Measurements from ENCODE around the gene ESRRA. TPM values are rescaled to one million over a fixed set of nuclear protein-coding genes. Genes with fewer than 3 reads are reported as not detected.
A peak's percentile ranks its signal among the peaks of the same experiment; 100 is the strongest.

Gene ESRRA
- total and polyA plus RNA-seq, 12 donors: 18.2 to 74.4 (median 54.5) TPM

DNA sequence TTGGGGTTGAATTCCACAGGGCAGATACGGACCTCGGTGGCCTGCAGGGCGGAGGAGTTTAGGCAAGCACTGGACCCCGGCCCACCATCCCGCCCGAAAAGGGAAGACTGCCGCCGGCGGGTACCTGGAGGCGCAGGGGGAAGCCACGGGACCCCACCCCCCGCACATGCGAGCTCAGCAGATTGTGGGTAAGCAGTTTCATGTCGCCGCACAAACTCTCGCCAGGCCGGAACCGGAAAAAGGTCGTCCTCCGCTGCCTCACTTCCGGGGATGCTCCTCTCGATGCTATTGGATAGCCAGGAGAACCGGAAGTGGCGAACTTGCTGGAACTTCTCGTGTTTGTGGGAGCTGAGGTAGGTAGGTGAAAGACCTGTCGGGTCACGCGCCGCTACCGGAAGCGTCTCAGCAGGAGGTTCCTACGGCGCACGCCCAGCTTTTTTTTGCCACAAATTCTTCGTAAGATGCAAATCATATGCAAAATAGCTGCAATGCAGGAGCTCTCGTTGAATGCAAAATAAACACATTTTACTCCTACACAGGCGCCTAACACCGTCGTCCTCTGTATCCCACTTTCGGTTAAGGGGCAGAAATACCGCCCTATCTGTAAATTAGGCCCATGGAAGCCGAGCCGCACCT, 12.1 kb downstream of the ESRRA start, which contains the start of gene TRMT112:
TRMT112 (minus strand) TSS at position 235 of the 636 bp plus-strand sequence; CDS start at position 202, 33 bp downstream.
- H3K9me3 ChIP-seq (replicated peaks in 1 of 3): no peaks in the 10 kb centered on the region
- peaks cover 0 to 32% of the 10 kb centered on the region in 2 donors for H3K36me3 ChIP-seq (replicated peaks in 1 of 2)
- WGBS, 4 donors: 0 to 1% (median 0%) methylated on average over 18 to 43 of the region's 43 CpGs
- H3K27ac ChIP-seq: peak within 1 kb of the TSS; percentile 87 to 100 (median 98)
- peak; percentile 77 to 92 for TF ChIP-seq POLR2A (IDR thresholded peaks at IDR 0.05)
- TF ChIP-seq, protein P1, sequence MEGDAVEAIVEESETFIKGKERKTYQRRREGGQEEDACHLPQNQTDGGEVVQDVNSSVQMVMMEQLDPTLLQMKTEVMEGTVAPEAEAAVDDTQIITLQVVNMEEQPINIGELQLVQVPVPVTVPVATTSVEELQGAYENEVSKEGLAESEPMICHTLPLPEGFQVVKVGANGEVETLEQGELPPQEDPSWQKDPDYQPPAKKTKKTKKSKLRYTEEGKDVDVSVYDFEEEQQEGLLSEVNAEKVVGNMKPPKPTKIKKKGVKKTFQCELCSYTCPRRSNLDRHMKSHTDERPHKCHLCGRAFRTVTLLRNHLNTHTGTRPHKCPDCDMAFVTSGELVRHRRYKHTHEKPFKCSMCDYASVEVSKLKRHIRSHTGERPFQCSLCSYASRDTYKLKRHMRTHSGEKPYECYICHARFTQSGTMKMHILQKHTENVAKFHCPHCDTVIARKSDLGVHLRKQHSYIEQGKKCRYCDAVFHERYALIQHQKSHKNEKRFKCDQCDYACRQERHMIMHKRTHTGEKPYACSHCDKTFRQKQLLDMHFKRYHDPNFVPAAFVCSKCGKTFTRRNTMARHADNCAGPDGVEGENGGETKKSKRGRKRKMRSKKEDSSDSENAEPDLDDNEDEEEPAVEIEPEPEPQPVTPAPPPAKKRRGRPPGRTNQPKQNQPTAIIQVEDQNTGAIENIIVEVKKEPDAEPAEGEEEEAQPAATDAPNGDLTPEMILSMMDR (IDR thresholded peaks at IDR 0.05): no peak
- intact Hi-C loops (cut with DNase I): no loop called here
- H3K4me1 ChIP-seq (replicated peaks in 1 of 2): peaks cover 10 to 20% of the 10 kb centered on the region in 2 donors
- peak within 1 kb of the TSS; percentile 41 to 92 (median 79) for H3K4me3 ChIP-seq
- H3K27me3 ChIP-seq: no peaks in the 10 kb centered on the region
- DNase-seq: peak; percentile 96 to 99 (median 99)

DNA sequence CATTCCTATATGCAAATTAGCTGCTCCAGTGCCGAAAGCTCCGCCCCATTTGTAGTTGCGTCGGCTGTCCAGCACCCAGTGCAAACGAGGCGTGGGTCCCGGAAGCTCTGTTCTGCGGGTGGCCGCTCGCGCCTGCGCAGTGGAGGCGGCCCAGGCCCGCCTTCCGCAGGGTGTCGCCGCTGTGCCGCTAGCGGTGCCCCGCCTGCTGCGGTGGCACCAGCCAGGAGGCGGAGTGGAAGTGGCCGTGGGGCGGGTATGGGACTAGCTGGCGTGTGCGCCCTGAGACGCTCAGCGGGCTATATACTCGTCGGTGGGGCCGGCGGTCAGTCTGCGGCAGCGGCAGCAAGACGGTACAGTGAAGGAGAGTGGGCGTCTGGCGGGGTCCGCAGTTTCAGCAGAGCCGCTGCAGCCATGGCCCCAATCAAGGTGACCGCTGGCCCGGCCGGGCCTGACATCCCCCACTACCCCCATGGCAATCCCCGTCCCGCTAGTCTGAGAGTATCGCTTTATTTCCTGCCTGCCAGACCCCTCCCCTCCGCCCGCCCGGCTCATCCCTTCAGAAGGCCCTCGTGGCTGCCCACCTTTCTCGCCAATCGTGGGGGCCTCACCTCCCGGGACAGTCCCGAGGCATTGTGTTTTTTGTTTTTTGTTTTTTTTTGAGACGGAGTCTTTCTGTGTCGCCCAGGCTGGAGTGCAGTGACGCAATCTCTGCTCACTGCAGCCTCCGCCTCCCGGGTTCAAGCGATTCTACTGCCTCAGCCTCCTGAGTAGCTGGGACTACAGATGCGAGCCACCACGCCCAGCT, 12.8 kb downstream of the ESRRA start, which contains the start of gene PRDX5:
PRDX5 (plus strand) TSS at position 161 of the 805 bp plus-strand sequence; CDS start at position 256, 95 bp downstream.
- TF ChIP-seq POLR2A (IDR thresholded peaks at IDR 0.05): peak; percentile 91 to 96
- TF ChIP-seq, protein P1 (IDR thresholded peaks at IDR 0.05): peak in 5 of 6 experiments; percentile 41 to 49 (median 45)
- H3K4me1 ChIP-seq (replicated peaks in 1 of 2): peaks cover 10 to 20% of the 10 kb centered on the region in 2 donors
- DNase-seq: peak; percentile 96 to 99 (median 98)
- no peaks in the 10 kb centered on the region for H3K9me3 ChIP-seq (replicated peaks in 1 of 3)
- peak within 1 kb of the TSS; percentile 41 to 92 (median 79) for H3K4me3 ChIP-seq
- peak within 1 kb of the TSS; percentile 87 to 100 (median 98) for H3K27ac ChIP-seq
- 0 to 1% (median 1%) methylated on average over 21 to 61 of the region's 61 CpGs for WGBS, 4 donors
- H3K27me3 ChIP-seq: no peaks in the 10 kb centered on the region
- H3K36me3 ChIP-seq (replicated peaks in 1 of 2): peaks cover 0 to 36% of the 10 kb centered on the region in 2 donors
- intact Hi-C loops (cut with DNase I): no loop called here

DNA sequence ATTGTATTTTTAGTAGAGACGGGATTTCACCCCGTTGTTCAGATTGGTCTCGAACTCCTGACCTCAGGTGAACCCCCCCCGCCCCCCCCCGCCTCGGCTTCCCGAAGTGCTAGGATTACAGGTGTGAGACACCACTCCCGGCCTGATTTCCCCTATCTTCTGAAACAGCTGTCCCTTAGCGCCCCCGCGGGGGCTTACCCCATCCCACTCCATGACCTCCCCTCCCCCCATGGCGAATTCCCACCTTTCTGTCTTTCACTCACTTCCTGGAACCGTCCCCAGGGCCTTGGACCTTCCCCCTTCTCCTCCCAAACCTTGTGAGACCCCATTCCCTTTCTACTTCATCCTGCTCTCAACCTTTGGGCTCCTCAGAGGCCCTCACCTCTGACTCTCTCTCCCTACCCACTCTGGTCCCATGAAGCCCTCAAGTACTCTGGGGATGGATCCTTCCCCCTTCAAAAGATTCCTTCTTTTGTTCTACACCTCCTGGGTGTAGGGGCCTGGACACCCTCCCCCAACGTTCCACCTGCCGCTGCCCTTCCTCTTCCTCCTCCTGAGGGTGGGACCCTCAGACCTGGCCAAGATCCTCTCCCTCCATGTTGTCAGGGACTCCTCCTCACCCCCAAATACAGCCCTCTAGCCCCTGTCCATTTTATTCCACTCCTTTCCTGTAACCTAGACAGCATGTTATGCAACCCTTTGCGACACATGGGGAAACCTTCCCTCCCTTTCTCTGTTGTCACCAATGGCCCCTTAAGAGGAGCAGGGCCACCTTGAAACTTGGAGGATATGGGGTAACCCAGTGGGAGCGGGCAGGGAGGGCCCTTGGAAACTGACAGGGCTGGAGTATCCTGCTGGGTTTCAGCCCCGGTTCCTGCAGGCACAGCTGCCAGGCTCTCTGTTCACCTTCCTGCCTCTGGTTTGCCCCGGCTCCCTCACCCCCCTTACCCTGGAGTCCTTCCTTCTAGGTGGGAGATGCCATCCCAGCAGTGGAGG, 13.7 kb downstream of the ESRRA start:
- Histone ChIP-seq H3K27ac (peak overlapping the region; percentile 87 to 100 (median 98)), H3K36me3 (replicated peaks in 1 of 2) (peaks cover 0 to 35% of the 10 kb centered on the region in 2 donors), H3K27me3 (no peaks in the 10 kb centered on the region), H3K4me3 (peak overlapping the region; percentile 15 to 92 (median 79)), H3K9me3 (replicated peaks in 1 of 3) (no peaks in the 10 kb centered on the region), H3K4me1 (replicated peaks in 1 of 2) (peaks cover 10 to 20% of the 10 kb centered on the region in 2 donors)
- peak in 4 of 7 donors; percentile 39 to 59 (median 48) for DNase-seq
- intact Hi-C loops (cut with DNase I): no loop called here
- 20 to 33% (median 22%) methylated on average over 13 to 19 of the region's 19 CpGs for WGBS, 4 donors
- TF ChIP-seq POLR2A (IDR thresholded peaks at IDR 0.05): no peak
- TF ChIP-seq, protein P1 (IDR thresholded peaks at IDR 0.05): no peak
